Endodermal cell (in vitro differentiated cells): Measurements from ENCODE around the gene HOTAIR. TPM values are rescaled to one million over a fixed set of nuclear protein-coding genes. Genes with fewer than 3 reads are reported as not detected.

Experiments
- DNase-seq: peaks from one replicate; pipeline ENCODE4 v3.0.0-alpha.2; 2017
- H3K27ac ChIP-seq: 2 replicates; pipeline ENCODE4 v1.5.1; 2013; ENCODE audit warnings: mild to moderate bottlenecking, low read depth, low read length, moderate library complexity
- H3K27me3 ChIP-seq: 2 replicates; pipeline ENCODE4 v1.6.1; 2013; ENCODE audit warnings: mild to moderate bottlenecking, low read length, moderate library complexity; ENCODE audit not compliant: insufficient read depth, control insufficient read depth, poor library complexity, severe bottlenecking
- H3K36me3 ChIP-seq: 2 replicates; pipeline ENCODE4 v1.7.0; 2013; ENCODE audit warnings: mild to moderate bottlenecking, low read length, moderate library complexity; ENCODE audit not compliant: control insufficient read depth, insufficient read depth
- H3K4me1 ChIP-seq: one replicate; pipeline ENCODE4 v1.7.0; 2013; ENCODE audit warnings: low read length; ENCODE audit not compliant: control insufficient read depth, insufficient read depth
- H3K4me3 ChIP-seq: 2 replicates; pipeline ENCODE4 v1.5.1; 2013; ENCODE audit warnings: mild to moderate bottlenecking, low read length, moderate library complexity
- H3K9ac ChIP-seq: 2 replicates; pipeline ENCODE4 v1.6.1; 2013; ENCODE audit warnings: mild to moderate bottlenecking, low read length, moderate library complexity; ENCODE audit not compliant: poor library complexity, severe bottlenecking; ENCODE audit errors: extremely low read depth
- H3K9me3 ChIP-seq: 2 replicates; pipeline ENCODE4 v1.6.1; 2013; ENCODE audit warnings: mild to moderate bottlenecking, low read length, moderate library complexity; ENCODE audit not compliant: control insufficient read depth
- H3K27ac Mint-ChIP-seq: 2 replicates; pipeline ENCODE4 v1.8.0; 2020; ENCODE audit warnings: mixed read lengths
- H3K27me3 Mint-ChIP-seq: 2 replicates; pipeline ENCODE4 v1.8.0; 2021; ENCODE audit warnings: mild to moderate bottlenecking, mixed read lengths; ENCODE audit not compliant: insufficient read depth
- H3K36me3 Mint-ChIP-seq: 2 replicates; pipeline ENCODE4 v1.8.0; 2020; ENCODE audit warnings: low read depth, mixed read lengths
- H3K4me1 Mint-ChIP-seq: 2 replicates; pipeline ENCODE4 v1.8.0; 2020; ENCODE audit warnings: mixed read lengths
- H3K4me3 Mint-ChIP-seq: 2 replicates; pipeline ENCODE4 v1.8.0; 2020; ENCODE audit warnings: mild to moderate bottlenecking, moderate library complexity, mixed read lengths
- H3K9me3 Mint-ChIP-seq: 2 replicates; pipeline ENCODE4 v1.8.0; 2020; ENCODE audit warnings: mild to moderate bottlenecking, mixed read lengths
- CTCF ChIP-seq: fragments of 200-600 bp; sonication (generic); conservative IDR thresholded peaks from 2 replicates; pipeline ENCODE4 v1.5.0; 2021; ENCODE audit warnings: antibody characterized with exemption, mild to moderate bottlenecking
- WGBS, 2 experiments: methylation state at CpG; one replicate each; pipeline versions ENCODE4 v1.1.5 to v1.1.7; 2013; ENCODE audit warnings: missing lambda C conversion rate in 2 of 2, mixed read lengths in 1 of 2; ENCODE audit not compliant: insufficient coverage in 1 of 2, insufficient read length in 1 of 2; 5-methylcytosine and 5-hydroxymethylcytosine counted together
- total RNA-seq, 2 donors: library from RNA; stranded (reverse); fragmentation: NEBNext Ultra II Directional in 1 of 2; extraction: Animal tissue kit (Norgen Biotek cat#: 25700) in 1 of 2; gene quantifications; 2 replicates in 1 of 2; 3 replicates in 1 of 2; pipeline ENCODE4 v1.2.1, GENCODE V29; 2021

HOTAIR gene
- total RNA-seq, 2 donors from 2014 or later = not detected

- Histone ChIP-seq H3K36me3 (no peaks in the 10 kb centered on the region), H3K27me3 (peaks cover 100% of the 10 kb centered on the region), H3K4me1 (no peaks in the 10 kb centered on the region), H3K27ac (no peak overlapping the region), H3K9ac (no peak overlapping the region), H3K9me3 (peaks cover 5% of the 10 kb centered on the region), H3K4me3 (no peak overlapping the region)
- no peak for DNase-seq
- WGBS, 2 experiments = 59% methylated on average over 2 of the region's 2 CpGs; no CpG with 5 or more reads in 1 of the 2 experiments
- no peak overlapping the region for H3K4me3 Mint-ChIP-seq
- H3K4me1 Mint-ChIP-seq = peaks cover 16% of the 10 kb centered on the region
- H3K27me3 Mint-ChIP-seq = peaks cover 100% of the 10 kb centered on the region
- H3K36me3 Mint-ChIP-seq = no peaks in the 10 kb centered on the region
- no peak for TF ChIP-seq CTCF
- H3K27ac Mint-ChIP-seq = no peak overlapping the region
- peaks cover 17% of the 10 kb centered on the region for H3K9me3 Mint-ChIP-seq
These were observed 3.1 kb downstream of the HOTAIR start for GRCh38 chr12:53971686-53972085.

- no peaks in the 10 kb centered on the region for H3K36me3 ChIP-seq
- WGBS, 2 experiments = 76 to 79% methylated on average over 2 to 3 of the region's 3 CpGs
- DNase-seq = no peak
These were observed 3.6 kb downstream of the HOTAIR start for GRCh38 chr12:53971129-53971528.

GRCh38 chr12:53970451-53970850, 4.3 kb downstream of the HOTAIR start:
- peaks cover 100% of the 10 kb centered on the region for H3K27me3 ChIP-seq
- no peak for TF ChIP-seq CTCF
- no peak overlapping the region for H3K4me3 ChIP-seq
- H3K27ac Mint-ChIP-seq = no peak overlapping the region
- H3K4me1 Mint-ChIP-seq = peaks cover 17% of the 10 kb centered on the region
- WGBS, 2 experiments = 10 to 16% methylated on average over 3 to 4 of the region's 4 CpGs
- H3K27ac ChIP-seq = no peak overlapping the region
- H3K9ac ChIP-seq = no peak overlapping the region
- no peaks in the 10 kb centered on the region for H3K4me1 ChIP-seq
- no peak overlapping the region for H3K4me3 Mint-ChIP-seq
- H3K9me3 ChIP-seq = no peaks in the 10 kb centered on the region
- peaks cover 100% of the 10 kb centered on the region for H3K27me3 Mint-ChIP-seq
- DNase-seq = no peak
- peaks cover 13% of the 10 kb centered on the region for H3K9me3 Mint-ChIP-seq
- H3K36me3 ChIP-seq = no peaks in the 10 kb centered on the region
- H3K36me3 Mint-ChIP-seq = no peaks in the 10 kb centered on the region

More at GRCh38 chr12:53971129-53971528, 3.6 kb downstream of the HOTAIR start:
- Mint-ChIP-seq H3K4me1 (peaks cover 22% of the 10 kb centered on the region), H3K27me3 (peaks cover 100% of the 10 kb centered on the region), H3K36me3 (no peaks in the 10 kb centered on the region), H3K27ac (no peak overlapping the region), H3K4me3 (no peak overlapping the region), H3K9me3 (peaks cover 17% of the 10 kb centered on the region)
- no peak overlapping the region for H3K9ac ChIP-seq
- H3K4me3 ChIP-seq = no peak overlapping the region
- no peak for TF ChIP-seq CTCF
- peaks cover 100% of the 10 kb centered on the region for H3K27me3 ChIP-seq
- H3K4me1 ChIP-seq = no peaks in the 10 kb centered on the region
- H3K9me3 ChIP-seq = no peaks in the 10 kb centered on the region
- H3K27ac ChIP-seq = no peak overlapping the region
